GM12873 (cell line): ENCODE data around the gene DNASE1L3.

ENCODE experiments used
- TF ChIP-seq, protein P1 (sequence below): IDR thresholded peaks from 2 replicates; pipeline ENCODE4 v1.5.1; 2012; ENCODE audit warnings: low read depth, mild to moderate bottlenecking, moderate library complexity, low read length, control low read depth; ENCODE audit not compliant: insufficient read depth; ENCODE audit errors: missing control alignments

The DNASE1L3 gene, protein sequence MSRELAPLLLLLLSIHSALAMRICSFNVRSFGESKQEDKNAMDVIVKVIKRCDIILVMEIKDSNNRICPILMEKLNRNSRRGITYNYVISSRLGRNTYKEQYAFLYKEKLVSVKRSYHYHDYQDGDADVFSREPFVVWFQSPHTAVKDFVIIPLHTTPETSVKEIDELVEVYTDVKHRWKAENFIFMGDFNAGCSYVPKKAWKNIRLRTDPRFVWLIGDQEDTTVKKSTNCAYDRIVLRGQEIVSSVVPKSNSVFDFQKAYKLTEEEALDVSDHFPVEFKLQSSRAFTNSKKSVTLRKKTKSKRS

DNA sequence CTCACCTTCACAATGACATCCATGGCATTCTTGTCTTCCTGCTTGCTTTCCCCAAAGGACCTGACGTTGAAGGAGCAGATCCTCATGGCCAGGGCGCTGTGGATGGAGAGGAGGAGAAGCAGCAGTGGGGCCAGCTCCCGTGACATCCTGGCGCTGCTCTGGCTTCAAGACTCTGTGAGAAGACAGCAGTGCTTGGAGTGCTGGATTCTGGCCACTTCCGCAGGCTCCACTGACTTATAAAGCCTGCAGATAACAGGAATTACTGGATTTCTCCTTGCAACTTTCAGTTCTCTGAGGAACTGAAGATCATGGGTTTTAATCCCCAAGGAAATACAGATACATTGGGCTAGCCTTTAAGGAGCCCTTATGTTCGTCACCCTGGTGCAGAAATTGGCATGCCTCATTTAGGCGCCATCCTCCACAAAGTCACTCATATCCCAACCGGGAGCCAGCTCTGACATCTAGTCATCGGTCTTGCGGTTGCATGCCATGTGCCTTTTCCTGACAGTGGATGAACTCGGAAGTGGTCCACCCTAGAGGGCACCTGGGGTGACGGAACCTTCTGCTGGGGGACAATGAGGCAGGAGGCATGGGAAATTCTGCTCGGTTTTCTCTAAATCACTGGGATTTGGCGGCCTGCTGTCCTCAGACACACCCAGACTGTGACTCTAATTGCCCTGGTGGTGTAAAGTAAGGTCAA, at the start of gene DNASE1L3:
DNASE1L3 (minus strand) TSS at position 212 of the 700 bp plus-strand sequence; CDS start at position 146, 66 bp downstream.
- TF ChIP-seq, protein P1, sequence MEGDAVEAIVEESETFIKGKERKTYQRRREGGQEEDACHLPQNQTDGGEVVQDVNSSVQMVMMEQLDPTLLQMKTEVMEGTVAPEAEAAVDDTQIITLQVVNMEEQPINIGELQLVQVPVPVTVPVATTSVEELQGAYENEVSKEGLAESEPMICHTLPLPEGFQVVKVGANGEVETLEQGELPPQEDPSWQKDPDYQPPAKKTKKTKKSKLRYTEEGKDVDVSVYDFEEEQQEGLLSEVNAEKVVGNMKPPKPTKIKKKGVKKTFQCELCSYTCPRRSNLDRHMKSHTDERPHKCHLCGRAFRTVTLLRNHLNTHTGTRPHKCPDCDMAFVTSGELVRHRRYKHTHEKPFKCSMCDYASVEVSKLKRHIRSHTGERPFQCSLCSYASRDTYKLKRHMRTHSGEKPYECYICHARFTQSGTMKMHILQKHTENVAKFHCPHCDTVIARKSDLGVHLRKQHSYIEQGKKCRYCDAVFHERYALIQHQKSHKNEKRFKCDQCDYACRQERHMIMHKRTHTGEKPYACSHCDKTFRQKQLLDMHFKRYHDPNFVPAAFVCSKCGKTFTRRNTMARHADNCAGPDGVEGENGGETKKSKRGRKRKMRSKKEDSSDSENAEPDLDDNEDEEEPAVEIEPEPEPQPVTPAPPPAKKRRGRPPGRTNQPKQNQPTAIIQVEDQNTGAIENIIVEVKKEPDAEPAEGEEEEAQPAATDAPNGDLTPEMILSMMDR, result no peak

- TF ChIP-seq, protein P1, result no peak
Observed at GRCh38 chr3:58260261-58260731, 49.5 kb upstream of the DNASE1L3 start.

GRCh38 chr3:58258392-58259055, 47.8 kb upstream of the DNASE1L3 start:
- TF ChIP-seq, protein P1, result no peak

- TF ChIP-seq, protein P1, result no peak
Observed at GRCh38 chr3:58256511-58256910, 45.7 kb upstream of the DNASE1L3 start.

- TF ChIP-seq, protein P1, result no peak
Observed at GRCh38 chr3:58256061-58256460, 45.3 kb upstream of the DNASE1L3 start.

DNA sequence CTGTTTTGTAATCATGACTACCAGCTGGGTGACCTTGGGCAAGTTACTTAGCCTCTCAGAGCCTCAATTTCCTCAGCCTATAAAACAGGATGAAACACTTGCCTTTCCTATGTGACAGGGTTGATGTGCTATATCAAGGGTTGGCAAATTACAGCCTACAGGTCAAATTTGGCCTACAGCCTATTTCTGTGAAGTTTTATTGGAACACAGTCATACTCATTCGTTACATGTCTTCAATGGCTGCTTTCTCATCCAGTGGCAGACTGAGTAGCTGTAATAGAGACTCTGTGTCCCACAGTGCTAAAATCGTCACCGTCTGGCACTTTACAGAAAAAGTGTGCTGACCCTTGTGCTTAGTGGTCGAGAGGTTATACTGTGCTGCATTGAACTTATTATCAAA, 43.4 kb upstream of the DNASE1L3 start:
- TF ChIP-seq, protein P1, result no peak

- TF ChIP-seq, protein P1, result no peak
Observed at GRCh38 chr3:58251631-58252035, 40.9 kb upstream of the DNASE1L3 start.
